ENCODE data around the gene CTCF. TPM values are rescaled to one million over a fixed set of nuclear protein-coding genes. Genes with fewer than 3 reads are reported as not detected.
"Not testable (repeated sequence)": the region's sequence is repeated elsewhere in the genome, so short reads cannot be mapped to it uniquely, and the experiment has no call there.

CTCF gene
- 44.0 TPM for total RNA-seq

- DNase-seq (ENCODE audit: low spot score) (peak; percentile 88), ATAC-seq (peak; percentile 47)
- intact Hi-C loops (cut with DNase I), result no loop called here
Measured at GRCh38 chr16:67562526-67562917, at the start of gene CTCF. CTCF (plus strand) TSS chr16:67562526; CDS start chr16:67610833, 48,307 bp downstream.

- DNase-seq (ENCODE audit: low spot score); intact Hi-C loops (cut with DNase I); ATAC-seq: not testable (repeated sequence)
Measured at GRCh38 chr16:67513892-67514291, 48.4 kb upstream of the CTCF start.

- intact Hi-C loops (cut with DNase I), result no loop called here
Measured at GRCh38 chr16:67514382-67514828, 47.9 kb upstream of the CTCF start.

GRCh38 chr16:67516296-67517154 lies 45.8 kb upstream of the CTCF start:
- intact Hi-C loops (cut with DNase I), result no loop called here
- DNase-seq (ENCODE audit: low spot score) (no peak), ATAC-seq (no peak)

More at GRCh38 chr16:67514382-67514828, 47.9 kb upstream of the CTCF start:
- ATAC-seq (peak; percentile 63), DNase-seq (ENCODE audit: low spot score) (peak; percentile 86)

- ATAC-seq, result no peak
- DNase-seq (ENCODE audit: low spot score), result no peak
- intact Hi-C loops (cut with DNase I), result no loop called here
Measured at GRCh38 chr16:67517155-67517445, 45.2 kb upstream of the CTCF start.

- DNase-seq (ENCODE audit: low spot score), result no peak
- ATAC-seq, result no peak
- intact Hi-C loops (cut with DNase I), result no loop called here
Measured at GRCh38 chr16:67517661-67518423, 44.5 kb upstream of the CTCF start.

- ATAC-seq (no peak), DNase-seq (ENCODE audit: low spot score) (no peak)
- intact Hi-C loops (cut with DNase I), result no loop called here
Measured at GRCh38 chr16:67518676-67519075, 43.6 kb upstream of the CTCF start.

- DNase-seq (ENCODE audit: low spot score) (no peak), ATAC-seq (no peak)
- intact Hi-C loops (cut with DNase I), result no loop called here
Measured at GRCh38 chr16:67519242-67519641, 43.1 kb upstream of the CTCF start.

GRCh38 chr16:67521095-67521804 lies 41.1 kb upstream of the CTCF start:
- ATAC-seq (peak; percentile 93), DNase-seq (ENCODE audit: low spot score) (peak; percentile 98)
- intact Hi-C loops (cut with DNase I), result loop anchor here (10.0 kb wide), 1 partner anchor 144 kb away; the partner anchor contains the start of genes ACD, C16orf86, ENKD1 and PARD6A

- intact Hi-C loops (cut with DNase I), result loop anchor here (10.0 kb wide), 1 partner anchor 139 kb away; the partner anchor contains the start of genes ACD, C16orf86, ENKD1 and PARD6A
- DNase-seq (ENCODE audit: low spot score) (no peak), ATAC-seq (no peak)
Measured at GRCh38 chr16:67525176-67525860, 37.0 kb upstream of the CTCF start.

- no peak for ATAC-seq
- intact Hi-C loops (cut with DNase I), result loop anchor here (10.0 kb wide), 1 partner anchor 139 kb away; the partner anchor contains the start of genes ACD, C16orf86, ENKD1 and PARD6A
- DNase-seq (ENCODE audit: low spot score), result no peak
Measured at GRCh38 chr16:67526149-67526791, 36.1 kb upstream of the CTCF start.

GRCh38 chr16:67528222-67528869 lies 34.0 kb upstream of the CTCF start, which contains the start of gene RIPOR1:
RIPOR1 (plus strand) TSS chr16:67528829; CDS start chr16:67538447, 9,618 bp downstream.
- peak; percentile 80 for DNase-seq (ENCODE audit: low spot score)
- intact Hi-C loops (cut with DNase I), result loop anchor here (10.0 kb wide), 1 partner anchor 136 kb away; the partner anchor contains the start of genes ACD, C16orf86, ENKD1 and PARD6A

GRCh38 chr16:67528870-67529581 lies 33.3 kb upstream of the CTCF start:
- peak; percentile 14 for ATAC-seq
- DNase-seq (ENCODE audit: low spot score), result peak; percentile 77
- intact Hi-C loops (cut with DNase I), result loop anchor here (10.0 kb wide), 1 partner anchor 136 kb away; the partner anchor contains the start of genes ACD, C16orf86, ENKD1 and PARD6A

More at GRCh38 chr16:67528222-67528869, 34.0 kb upstream of the CTCF start, which contains the start of gene RIPOR1:
- peak; percentile 50 for ATAC-seq

GRCh38 chr16:67529582-67530012 lies 32.7 kb upstream of the CTCF start:
- intact Hi-C loops (cut with DNase I), result loop anchor here (10.0 kb wide), 1 partner anchor 135 kb away; the partner anchor contains the start of genes ACD, C16orf86, ENKD1 and PARD6A
- no peak for DNase-seq (ENCODE audit: low spot score)
- peak; percentile 19 for ATAC-seq

- DNase-seq (ENCODE audit: low spot score) (peak; percentile 84), ATAC-seq (peak; percentile 85)
- intact Hi-C loops (cut with DNase I), result no loop called here
Measured at GRCh38 chr16:67530013-67530939, 32.0 kb upstream of the CTCF start.
